LoVo (cell line): ENCODE measurements around the gene TRAPPC11.
"Not testable (repeated sequence)": the region's sequence is repeated elsewhere in the genome, so short reads cannot be mapped to it uniquely, and the experiment has no call there.

Experiments
- DNase-seq: peaks from one replicate; pipeline ENCODE4 v3.0.0-alpha.2; 2016; ENCODE audit warnings: low spot score

Gene TRAPPC11

DNA sequence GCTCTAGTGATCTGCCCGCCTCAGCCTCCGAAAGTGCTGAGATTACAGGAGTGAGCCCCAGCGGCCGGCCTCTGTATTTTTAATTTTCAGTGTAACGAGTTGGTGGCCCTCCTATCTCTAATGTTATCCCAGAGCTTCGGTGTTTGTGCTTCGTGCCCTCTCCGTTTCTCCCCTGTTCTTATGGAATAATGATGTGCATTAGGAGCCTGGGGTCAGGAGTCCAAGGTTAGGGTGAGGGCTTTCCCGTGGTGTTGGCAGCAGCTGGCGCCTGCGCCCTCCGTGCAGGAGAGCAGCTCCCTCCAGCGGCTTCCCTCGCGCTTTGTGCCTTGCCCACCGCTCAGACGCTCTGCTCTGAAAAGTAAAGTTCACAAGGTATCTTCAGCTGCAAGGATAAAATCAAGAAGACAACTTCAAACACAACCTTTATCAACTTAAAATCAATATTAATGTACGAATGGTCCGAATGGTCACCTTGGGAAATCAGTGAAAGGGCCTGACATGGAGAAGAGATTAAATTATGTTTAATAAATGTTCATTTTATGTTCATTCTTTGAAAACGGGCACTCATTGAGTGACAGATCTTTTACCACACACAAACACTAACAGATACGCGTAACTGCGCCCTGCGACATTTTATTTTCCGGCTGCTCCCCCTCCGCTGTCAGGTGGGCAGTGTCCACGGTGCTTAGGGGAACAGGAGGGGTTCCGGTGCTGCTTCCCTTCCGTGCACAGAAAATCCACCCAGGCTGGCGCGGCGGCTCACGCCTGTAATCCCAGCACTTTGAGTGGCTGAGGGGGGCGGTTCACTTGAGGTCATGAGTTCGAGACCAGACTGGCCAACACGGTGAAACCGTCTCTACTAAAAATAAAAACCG, 62.4 kb downstream of the TRAPPC11 start:
- peak; percentile 78 for DNase-seq

DNA sequence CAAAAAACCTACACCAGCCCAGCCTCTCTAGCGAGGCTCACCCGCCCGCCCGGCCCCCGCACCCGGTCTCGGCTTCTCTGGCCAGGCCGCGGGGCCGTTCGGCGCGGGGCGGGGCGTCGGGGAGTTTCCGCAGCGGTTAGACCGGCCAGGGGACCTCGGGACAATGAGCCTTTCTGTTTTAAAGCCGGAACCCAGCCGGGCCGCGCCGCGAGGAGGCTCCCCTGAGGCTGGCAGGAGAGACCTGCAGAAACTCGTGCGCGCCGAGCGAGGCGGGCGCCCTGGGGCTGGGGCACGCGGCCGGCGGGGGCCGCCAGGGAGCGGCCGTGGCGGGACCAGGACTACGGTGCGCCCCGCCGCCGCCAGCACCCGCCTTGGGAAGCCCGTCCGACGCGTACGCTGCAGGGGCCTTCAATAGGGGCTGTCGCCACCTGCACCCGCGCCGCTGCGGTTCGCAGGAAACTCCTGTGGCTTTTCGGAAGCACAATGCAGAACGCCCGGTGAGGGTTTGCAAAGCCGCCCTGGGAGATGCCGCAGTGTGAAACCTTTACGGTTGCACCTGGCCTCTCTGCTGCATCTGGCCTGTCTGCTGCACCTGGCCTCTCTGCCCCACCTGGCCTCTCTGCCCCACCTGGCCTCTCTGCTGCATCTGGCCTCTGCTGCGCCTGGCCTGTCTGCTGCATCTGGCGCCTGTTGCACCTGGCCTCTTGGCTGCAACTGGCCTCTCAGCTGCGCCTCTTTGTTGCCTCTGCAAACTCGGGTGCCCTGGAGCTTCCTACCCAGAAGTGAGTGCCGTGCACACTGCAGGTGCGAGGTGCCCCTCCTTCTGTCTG, 63.9 kb downstream of the TRAPPC11 start:
- DNase-seq: peak; percentile 34

DNA sequence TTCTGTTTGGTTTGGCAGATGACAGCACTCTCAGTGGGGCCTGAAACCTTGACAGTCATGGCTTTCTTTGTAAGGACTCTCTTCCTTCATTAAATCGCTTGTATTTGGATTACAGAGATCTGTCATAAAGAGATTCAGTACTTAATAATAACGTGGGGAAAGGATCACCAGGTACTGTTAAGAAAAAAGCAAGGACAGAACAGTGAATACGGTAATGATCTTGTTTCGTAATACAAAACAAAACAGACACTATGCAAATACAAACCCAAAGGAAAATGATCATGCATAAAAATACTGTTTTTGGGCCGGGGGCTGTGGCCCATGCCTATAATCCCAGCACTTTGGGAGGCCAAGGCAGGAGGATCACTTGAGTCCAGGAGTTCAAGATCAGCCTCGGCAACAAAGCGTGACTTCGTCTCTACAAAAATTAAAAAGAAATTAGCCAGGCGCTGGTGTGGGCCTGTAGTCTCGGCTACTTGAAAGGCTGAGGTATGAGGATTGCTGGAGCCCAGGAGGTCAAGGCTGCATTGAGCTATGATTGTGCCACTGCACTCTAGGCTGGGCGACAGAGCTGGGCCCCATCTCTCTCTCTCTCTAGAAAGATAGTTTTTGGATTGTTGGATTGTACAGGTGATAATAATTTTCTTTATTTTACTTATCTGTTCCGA, 64.6 kb downstream of the TRAPPC11 start:
- no peak for DNase-seq

DNA sequence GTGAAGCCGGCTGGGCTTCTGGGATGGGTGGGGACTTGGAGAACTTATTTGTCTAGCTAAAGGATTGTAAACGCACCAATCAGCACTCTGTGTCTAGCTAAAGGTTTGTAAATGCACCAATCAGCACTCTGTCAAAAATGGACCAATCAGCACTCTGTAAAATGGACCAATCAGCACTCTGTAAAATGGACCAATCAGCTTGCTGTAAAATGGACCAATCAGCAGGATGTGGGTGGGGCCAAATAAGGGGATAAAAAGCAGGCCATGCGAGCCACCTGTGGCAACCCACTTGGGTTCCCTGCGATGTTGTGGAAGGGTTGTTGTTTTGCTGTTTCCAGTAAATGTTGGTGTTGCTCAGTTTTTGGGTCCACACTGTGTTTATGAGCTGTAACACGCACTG, 66.5 kb downstream of the TRAPPC11 start:
- DNase-seq: not testable (repeated sequence)

DNA sequence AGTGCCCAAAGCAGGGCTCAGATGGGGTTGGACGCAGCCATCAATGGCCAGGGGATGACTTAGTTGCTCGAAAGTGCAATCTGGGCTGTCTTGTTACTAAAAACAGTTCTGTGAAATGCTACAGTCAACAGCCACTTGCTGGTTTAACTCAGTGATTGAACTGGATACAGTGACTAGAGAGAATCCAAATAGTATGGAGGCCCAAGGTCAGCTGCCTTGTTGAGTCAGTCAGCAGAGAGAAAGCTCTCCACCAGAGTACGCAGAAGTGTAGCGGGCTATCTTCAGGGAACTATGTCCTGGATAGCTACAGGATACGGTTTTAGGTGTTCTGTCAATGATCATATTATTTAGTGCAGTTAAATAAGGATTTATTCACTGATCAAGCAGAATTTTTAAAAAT, 68.4 kb downstream of the TRAPPC11 start:
- no peak for DNase-seq

DNA sequence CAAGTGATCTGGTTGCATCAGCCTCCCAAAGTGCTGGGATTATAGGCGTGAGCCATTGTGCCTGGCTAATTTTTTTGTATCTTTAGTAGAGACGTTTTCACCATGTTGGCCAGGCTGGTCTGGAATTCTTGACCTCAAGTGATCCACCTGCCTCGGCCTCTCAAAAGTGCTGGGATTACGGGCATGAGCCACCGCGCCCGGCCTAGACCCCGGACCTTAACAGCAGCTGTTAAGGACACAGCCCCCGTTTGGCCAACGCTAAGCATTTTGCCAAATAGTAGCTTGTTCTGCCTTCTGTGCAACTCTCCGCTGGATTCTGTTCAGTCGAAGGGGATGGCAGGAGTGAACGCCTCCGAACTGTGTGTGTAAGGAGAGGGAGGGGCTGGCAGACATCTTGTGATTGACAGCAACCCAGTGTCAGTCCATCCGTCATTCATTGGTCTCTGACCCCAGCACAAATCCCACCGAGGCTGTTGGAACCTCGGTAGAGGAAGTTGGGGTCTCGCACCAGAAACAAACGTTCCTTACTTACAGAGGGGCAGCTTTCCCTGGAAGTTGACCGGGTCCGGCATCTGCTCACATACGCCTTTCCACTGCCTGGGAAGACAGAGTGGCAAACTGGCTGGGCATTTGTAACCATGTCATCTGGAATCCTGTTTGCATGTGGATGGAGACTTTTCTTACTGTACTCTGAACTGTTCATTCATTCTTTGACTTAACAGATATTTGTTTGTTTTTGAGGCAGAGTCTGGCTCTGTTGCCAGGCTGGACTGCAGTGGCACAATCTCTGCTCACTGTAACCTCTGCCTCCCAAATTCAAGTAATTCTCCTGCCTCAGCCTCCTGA, 69.4 kb downstream of the TRAPPC11 start:
- DNase-seq: no peak

DNA sequence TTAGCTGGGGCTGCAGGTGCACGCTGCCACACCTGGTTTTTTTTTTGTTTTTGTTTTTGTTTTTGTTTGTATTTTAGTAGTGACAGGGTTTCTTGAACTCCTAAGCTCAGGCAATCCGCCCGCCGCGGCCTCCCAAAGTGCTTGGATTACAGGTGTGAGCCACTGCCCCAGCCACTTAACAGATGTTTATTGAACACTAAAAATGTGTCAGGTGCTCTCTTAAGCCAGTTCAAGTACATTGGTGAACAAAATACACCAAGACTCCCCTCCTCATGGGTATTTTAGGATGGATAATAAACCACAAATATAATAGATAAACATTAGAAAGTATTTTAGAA, 69.9 kb downstream of the TRAPPC11 start:
- no peak for DNase-seq

DNA sequence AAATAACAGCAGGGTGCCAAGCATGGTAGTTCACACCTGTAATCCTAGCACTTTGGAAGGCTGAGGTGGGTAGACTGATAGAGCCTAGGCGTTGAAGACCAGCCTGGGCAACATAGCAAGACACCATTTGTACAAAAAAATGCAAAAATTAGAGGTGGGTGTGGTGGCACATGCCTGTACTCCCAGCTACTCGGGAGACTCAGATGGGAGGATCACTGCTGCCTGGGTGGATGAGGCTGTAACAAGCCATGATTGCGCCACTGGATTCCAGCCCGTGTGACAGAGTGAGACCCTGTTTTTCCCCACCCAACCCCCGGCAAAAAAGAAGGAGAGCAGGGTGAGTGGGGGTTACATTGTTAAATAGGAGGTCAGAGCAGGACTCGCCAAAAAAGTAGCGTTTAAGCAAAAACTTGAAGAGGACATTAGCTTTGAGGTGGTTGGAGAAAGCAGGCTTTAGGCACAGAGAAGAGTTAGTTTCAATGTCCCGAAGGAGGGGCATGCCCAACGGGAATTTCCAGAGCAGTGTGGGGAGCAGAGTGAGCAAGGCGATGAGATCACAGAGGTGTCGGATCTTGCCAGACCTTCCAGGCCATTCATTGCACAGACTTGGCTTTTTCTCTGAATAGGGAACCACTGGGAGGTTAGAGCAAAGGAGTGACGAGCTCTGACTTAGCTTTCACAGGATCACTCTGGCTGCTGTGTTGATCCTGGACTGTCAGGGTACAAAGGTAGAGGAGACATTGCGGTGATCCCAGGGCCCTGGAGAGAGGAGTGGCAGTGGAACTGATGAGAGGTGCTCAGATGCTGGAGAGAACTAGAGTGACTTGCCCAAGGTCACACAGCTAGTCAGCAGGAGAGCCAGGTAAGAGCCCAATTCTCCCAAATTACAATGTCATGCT, 70.6 kb downstream of the TRAPPC11 start:
- DNase-seq: no peak

DNA sequence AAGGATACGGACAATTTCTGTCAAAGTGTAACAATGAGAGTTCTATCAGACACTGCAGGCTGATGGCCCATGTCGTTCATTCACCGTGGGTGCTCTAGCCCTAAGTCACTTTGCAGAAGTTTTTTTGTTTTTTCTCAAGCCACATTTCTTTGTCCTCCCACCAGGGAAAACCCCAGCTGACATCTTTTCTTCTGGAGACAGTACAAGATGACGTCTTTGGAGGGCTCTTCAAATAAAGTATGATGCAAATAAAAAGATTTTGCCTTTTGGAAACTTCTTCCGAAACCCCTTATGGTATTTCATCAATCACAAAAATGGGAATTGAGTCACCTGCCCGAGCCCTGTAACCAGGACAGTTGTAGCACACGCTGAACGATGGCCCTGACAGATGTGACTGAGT, 73.2 kb downstream of the TRAPPC11 start:
- no peak for DNase-seq

DNA sequence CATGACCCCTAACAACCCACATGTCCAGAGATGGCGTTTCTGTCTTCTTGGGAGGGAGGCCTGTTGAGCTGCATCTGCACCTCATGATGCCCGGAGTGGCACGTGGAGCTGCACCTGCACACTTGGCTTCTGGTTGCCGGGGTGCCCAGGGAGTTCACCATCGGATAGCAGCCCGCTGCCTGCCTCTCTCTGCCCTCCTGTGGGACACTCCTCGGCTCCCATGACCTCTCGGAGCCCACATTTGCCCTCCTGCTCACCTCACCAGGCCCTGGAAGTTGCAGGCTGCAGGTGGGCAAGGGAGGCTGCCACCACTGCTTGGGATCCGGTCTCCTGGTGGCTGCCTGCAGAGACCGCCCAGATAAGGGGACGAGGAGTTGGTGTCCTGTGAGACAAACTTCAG, 74.1 kb downstream of the TRAPPC11 start:
- DNase-seq: no peak

DNA sequence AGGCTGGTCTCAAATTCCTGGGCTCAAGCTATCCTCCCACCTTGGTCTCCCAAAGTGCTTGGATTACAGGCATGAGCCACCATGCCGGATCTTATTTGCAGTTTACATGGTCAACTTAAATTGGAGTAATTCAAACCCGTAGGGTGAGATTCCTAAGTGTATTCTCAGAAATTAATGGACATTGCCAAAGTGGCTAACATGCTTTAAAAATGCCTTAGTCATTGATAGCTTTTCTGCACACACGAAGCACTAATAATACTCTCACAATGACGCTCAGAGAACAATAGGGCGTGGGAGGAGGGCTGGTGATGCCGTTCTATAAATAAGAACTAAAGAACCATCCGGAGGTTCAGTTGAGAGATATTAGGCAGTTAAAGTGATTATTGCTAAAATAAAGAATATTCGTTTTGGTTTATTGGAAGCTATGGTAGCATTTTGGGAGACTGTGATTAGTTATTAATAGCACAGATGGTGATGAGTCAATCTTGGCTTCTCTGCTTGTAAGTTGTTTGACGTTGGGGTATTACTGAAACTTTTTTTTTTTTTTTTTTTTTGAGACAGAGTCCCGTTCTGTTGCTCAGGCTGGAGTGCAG, 79.1 kb downstream of the TRAPPC11 start:
- no peak for DNase-seq

DNA sequence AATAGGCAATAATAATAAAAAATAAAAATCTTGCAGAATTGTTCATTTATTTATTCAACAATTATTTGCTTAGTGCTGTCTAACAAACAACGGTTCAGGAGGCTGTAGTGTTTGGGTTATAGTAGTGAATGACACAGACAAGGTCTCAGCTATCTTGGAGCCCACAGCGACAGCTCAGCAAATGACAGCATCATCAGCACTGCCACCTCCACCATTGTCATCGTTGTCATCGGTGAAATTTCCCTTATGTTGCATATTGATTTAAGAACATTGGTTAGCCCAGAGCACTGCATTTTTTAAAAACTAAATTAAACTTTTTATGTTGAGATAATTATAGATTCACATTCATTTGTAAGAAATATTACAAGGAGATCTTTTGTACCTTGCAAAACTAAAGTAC, 79.9 kb downstream of the TRAPPC11 start:
- no peak for DNase-seq

DNA sequence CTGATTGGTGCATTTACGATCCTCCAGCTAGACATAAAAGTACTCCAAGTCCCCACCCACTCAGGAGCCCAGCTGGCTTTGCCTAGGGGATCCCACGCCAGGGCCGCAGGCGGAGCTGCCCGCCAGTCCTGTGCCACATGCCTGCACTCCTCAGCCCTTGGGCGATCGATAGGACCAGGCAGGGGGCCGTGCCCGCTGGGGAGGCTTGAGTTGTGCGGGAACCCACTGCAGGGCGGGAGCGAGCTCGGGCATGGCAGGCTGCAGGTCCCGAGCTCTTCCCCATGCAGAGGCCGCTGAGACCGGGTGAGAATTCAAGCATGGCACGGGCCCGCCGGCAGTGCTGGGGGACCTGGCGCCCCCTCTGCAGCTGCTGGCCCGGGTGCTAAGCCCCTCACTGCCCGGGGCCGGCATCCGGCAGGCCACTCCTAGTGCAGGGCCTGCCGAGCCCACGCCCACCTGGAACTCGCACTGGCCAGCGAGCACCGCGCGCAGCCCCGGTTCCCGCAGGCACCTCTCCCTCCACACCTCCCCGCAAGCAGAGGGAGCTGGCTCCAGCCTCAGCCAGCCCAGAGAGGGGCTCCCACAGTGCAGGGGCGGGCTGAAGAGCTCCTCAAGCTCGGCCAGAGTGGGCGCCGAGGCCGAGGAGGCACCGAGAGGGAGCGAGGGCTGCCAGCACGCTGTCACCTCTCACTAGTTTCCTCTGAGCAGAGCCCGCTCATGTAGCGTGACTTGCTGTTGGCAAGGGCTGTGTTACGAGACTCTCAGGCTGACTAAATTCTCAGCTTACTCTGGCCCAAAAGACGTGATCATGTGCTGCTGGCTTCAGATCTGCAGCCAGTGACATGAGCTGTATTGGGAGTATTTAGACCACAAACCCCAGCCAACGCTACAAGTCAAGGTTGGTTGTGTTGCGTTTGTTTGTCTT, 87.5 kb downstream of the TRAPPC11 start:
- no peak for DNase-seq

DNA sequence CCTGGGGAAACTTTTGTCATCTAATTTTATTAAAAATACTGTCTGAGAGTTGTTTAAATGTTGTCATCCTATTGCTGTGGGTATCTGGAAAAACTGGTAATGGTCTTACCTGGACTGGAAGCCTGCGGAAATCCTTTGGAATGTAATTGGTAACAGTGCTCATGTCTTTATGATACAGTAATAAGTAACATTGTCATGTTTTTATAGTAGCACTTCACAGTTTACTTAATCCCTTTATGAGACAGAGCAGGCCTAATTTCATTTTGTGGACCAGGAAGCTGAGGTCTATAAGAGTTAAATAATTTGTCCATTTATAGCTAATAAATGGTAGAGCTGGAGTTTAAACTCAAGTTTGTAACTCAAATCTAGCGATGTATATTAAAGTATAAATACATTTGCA, 88.3 kb downstream of the TRAPPC11 start:
- DNase-seq: no peak

DNA sequence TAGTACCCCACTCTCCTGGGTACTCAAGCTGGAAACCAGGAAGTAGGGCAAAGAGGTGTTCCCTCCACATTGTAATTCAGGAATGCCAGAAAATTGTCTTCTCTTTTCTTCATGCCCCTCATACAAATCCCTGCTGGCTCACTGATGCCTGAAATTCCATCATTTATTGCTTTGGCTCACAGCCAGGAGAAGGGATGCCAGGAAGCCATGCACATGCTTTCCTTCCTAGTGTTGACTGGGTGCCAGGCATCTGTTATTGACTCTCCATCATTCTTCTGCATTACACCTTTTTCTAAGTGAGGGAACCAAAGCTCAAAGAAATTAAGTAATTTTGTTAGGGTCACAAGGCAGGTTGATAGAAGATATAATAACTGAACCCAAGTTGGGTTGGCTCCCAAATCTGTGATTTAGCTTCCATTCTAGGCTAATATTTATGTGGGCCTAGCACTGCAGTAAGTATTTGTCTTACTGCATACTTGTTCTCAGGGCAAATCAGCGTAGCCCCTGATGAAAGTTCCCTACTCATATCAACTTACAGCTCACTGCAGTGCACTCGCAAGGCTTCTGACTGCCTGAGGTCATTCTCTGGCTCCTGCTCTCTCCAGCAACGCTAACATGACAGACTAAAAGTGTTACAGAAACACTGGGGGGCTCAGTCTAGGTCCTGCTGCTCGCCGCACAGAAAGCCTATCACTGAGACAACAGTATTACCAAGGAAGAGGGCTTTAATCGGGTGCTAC, 89.0 kb downstream of the TRAPPC11 start:
- DNase-seq: peak; percentile 38

DNA sequence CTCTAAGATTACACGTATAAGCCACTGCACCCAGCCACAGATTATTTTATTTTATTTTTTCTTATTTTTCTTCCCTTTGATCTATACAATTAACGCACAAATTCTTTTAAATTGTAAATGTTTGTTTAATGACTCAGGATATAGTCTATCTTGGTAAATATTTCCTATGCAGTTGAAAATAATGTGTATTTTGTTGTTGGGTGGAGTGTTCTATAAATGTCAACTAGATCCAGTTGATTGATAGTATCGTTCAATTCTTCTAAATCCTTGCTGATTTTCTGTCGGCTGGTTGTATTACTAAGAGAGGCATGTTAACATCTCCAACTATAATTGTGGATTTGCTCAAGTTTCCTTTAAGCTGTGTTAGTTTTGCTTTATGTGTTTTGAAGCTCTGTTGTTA, 92.0 kb downstream of the TRAPPC11 start:
- no peak for DNase-seq

DNA sequence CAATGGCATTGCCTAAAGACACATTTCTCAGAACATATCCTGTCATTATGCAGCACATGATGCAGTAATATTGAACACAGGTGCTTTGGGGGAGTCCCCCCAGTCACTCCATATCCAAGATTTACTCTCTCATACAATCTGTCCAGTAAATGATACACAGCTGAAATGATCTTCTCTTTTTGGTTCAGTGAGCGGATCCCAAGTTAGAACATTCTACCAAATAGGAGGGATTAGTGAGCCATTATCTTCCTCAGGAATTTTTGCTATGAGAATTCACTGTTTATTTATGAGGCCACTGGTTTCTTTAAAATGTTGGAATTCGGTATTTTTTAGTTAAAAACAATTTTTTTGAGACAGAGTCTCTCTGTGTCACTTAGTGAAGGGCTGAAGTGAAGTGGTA, 96.5 kb downstream of the TRAPPC11 start:
- DNase-seq: no peak

DNA sequence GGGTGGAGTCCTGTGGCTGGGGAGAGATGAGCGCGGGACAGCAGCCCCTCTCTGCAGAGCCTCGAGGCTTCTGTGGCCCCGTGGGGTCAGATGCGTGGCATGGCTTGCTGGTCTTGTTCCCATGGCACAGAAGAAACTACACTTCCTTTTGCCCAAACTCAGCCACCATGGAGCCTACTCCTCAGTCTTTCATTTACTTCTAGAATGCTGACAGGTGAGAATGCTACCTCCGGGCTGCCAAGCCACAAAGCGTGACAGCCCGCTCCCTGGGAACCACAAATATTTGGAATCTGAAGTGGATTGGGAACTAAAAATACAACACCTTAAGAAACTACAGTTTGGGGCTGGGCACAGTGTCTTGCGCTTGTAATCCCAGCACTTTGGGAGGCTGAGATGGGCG, 98.0 kb downstream of the TRAPPC11 start:
- DNase-seq: peak; percentile 38
